SK-MEL-5 (cell line): ENCODE measurements around the gene CHCHD6. TPM values are rescaled to one million over a fixed set of nuclear protein-coding genes. Genes with fewer than 3 reads are reported as not detected.

Experiments used
- DNase-seq: peaks from one replicate; pipeline ENCODE4 v3.0.0-alpha.2; 2016; ENCODE audit warnings: low read depth, low spot score
- in situ Hi-C: cut with HindIII; loops from 2 replicates; pipeline ENCODE4 v1.10.0; 2016; ENCODE audit warnings: low sequenced_read_pairs, high pct_unique_total_duplicates, low pct_unique_long_range_greater_than_20kb
- total RNA-seq: library from RNA; depleted of rRNA; stranded (reverse); fragments of >200 nt; shearing (Covaris generic); gene quantifications from 2 replicates; pipeline ENCODE4 v1.2.3, GENCODE V29; 2014

CHCHD6 gene
- total RNA-seq, 1 experiment from 2014 or later: 104 TPM

DNA sequence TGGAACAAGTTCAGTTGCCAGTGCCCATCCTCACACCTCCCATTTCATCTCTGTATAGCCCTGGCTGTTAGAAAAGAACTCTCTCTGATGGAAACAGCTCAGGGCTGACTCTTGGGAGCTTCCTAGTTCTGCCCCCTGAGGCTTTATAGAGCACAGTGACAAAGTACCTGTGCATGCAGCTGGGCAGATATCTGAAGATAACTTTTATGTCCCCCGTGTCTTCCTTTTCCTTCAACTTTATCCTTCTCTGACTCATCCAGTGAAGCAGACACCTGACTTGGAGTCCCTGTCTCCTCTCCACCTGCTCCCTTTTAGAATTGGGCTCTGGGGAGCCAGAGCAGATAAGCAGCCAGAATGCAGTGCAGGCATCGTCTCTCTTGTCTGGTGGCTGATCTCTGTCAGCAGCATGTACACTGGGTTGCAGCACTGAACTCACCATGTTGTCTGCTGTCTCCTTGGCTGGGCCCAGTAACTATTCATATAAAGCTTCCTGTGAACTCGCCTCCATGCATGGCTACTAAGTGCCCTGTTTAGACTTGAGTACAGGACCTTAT, 225.0 kb downstream of the CHCHD6 start:
- in situ Hi-C loops: no loop called here
- no peak for DNase-seq

DNA sequence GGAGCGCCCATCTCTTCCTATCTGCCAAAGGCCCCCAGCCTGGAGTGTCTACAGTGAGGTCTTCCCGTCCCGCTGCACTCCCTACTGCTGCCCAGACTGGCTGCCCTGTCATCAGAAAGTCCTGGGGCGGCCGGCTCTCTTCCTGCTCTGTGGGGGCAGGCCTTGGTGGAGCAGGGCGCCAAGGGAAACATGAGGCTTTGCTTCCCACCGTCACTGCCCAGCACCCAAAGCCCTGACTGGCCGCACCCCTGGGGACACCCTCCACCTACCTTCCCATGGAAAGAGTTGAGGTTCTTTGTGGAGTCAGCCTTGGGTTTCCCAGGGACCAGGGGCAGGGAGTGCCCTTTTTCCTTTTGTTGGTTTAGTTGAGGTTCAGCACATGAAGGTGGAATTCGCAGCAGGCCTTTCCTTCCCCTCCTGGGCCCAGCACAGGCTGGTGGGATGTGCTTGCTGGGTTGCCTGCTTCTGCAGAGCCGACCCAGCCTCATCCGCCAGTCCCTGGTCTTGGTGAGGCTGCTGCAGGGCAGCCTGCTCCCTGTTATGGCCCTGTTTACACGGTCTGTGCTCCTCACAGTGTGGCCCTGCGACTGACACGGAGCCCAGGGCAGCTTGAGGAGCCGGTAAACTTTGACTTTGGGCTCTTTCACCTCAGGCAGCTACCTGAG, 227.0 kb downstream of the CHCHD6 start:
- in situ Hi-C loops: no loop called here
- DNase-seq: no peak

DNA sequence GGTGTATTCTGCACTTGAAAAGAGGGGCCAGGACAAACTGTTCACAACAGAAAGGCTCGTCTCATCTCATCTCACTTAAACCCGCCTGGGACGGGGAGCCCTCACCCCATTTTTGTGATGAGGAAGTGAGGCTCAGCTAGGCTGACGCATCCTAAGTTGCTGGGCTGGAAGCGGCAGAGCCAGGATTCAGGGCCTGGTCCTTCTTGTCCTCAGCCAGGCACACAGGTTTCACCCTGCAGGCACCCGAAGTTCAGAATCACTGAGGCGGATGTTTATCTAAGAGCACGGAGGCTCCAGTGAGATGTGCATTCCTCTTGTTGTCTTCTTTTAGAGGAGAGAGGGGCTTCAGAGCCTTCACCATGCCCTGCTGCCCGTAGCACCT, 227.8 kb downstream of the CHCHD6 start:
- in situ Hi-C loops: no loop called here

DNA sequence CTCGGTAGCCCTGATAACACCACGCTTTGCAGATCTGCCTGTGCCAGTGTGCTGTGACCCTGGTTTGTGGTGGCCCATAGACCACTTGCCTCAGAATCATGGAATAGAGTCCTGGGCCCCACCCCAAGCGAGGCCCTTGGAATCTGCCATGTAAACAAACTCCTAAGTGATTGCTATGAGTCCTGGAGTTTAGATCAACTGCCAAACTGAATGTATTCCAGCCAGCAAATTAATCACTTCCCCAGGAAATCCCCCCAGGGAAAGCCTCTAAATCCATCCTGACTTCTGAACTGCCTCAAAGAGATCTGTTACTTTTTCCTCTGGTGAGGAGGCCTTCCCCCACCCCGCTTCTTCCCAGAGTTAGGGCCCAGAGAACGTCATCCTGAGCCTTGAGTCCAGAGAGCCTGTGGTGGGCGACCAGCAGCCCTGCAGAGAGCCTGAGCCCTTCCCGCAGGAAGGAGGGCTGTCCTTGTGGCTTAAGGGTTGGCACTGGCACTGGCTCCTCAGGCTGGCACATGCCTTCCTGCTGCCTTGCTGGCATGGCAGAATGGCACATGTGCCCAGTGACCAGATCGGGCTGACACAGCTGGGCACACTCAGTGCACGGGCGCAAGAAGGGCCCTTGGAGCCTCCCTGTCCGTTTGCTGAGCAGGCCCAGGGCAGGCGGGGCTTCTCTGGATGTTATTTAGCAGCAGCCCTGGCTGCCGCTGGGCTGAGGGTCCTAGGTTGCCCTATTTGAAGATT, 228.3 kb downstream of the CHCHD6 start:
- no peak for DNase-seq
- in situ Hi-C loops: no loop called here

More for the DNA sequence above, 227.8 kb downstream of the CHCHD6 start:
- DNase-seq: no peak

DNA sequence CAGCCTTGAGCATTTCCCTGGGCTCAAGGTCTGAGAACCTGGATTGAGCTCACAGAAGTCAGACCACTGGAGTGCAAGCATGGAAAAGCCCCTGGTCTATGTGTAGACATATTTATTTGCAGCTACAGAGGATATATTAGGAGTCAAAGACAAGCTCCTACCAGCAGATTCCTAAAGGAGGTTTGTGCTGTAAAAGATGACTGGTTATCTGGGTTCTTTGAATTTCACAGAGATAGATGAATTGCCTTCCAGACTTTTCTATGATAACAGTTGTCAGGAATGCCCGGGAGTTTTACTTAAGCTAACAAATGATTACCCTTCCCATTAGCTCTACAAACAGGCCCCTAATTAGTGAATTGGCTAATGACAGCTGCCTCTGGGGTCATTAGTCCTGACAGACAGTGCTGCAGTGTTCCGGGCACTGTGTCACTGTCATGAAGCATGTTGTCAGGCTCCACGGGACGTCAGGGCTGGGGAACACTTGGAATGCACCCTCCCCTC, 230.0 kb downstream of the CHCHD6 start:
- DNase-seq: no peak
- in situ Hi-C loops: no loop called here

DNA sequence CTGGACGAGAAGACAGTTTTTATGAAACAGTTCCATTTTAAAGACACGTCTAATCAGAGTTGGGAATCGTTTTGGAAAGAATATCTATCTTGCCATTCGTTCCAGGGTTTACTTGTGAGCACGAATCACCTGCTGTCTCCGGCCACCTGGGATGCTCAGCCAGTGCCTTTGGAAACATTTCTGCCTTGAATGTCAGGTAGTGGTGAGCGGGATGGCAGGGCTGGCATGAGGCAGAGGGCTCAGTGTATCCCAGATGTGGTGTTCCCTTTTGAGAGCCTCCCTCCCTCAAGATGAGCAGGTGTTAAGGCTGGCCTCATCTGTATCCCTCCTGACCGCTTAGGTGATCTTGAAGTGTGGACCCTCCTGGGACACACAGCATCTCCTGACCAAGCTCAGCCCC, 231.0 kb downstream of the CHCHD6 start:
- in situ Hi-C loops: no loop called here
- DNase-seq: no peak

DNA sequence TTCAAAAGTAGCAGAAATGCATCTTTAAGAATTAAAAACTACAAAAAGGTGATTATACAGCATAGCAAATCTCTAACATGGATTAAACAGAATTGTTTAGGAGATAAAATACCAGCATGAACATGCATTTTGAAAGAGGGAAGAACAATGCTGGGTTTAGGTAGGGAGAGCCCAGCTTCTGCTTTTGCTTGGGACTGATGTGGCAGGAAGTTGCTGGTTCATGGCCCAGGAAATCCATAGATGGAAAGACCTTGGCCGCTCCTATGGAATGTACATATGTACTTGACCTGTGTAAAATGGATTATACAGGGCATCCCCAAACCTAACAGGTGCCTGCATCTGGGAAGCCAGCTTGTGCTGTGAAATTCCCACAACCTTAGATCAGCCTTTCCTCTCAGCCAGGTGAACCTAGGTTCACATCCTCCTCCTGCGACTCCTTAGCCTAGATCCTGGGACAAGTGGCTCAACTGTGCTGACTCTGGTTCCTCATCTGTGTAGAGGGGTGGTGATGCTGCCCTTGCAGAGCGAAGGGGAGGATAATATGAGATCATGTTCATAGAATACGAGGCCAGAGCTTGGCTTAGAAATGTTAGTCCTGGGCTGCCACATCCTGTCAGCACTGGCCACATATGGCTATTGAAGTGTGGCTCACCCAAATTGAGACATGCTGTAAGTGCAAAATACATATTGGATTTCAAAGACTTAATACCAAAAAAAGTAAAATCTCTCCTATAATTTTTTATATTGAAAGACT, 231.9 kb downstream of the CHCHD6 start:
- in situ Hi-C loops: no loop called here

DNA sequence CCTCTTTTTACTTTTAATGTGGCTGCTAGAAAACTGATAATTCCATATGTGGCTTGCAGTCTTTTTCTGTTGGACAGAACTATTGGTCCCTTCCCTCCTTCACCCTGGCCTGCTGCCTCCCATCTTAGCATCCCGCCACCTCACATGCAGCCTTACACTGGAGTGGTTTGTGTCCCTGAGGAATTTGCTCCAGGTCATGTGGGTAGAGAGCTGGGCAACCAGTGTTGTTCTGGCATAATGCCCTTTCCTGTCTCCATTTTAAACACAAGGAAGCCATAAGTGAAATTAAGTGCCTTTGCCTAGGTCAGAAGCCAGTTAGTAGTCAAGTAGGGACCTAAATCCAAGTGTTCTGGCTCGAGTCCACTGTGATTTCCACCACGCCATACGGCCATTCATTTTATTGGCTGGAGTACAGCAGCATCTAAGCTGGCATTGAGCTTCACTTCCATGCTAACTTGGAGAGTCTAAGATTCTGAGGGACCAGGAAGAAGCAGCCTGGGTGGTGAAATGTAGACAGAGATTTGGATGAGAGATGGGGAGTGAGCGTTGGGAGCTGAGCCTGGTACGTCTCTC, 232.9 kb downstream of the CHCHD6 start:
- in situ Hi-C loops: no loop called here
- peak; percentile 71 for DNase-seq

More for the DNA sequence above, 231.9 kb downstream of the CHCHD6 start:
- DNase-seq: no peak

DNA sequence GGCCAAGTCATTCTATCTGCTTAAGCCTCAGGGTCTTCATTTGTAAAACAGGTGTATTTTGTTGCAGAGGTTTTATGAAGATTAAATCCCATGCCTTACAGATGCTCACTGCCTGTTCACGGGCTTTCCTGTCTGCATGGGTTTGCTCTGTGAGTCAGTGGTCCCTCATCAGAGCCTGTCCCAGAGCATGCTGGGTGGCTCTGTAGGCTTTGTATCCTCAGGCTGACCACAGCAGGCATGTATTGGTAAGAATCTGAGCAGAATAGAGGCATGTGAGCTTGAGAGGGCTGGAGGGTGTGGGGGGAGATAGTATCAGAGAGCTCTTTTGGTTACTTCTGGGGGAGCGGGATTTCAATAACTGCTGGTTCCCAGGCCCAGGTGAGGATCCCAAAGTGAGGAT, 233.5 kb downstream of the CHCHD6 start:
- in situ Hi-C loops: no loop called here
- DNase-seq: no peak

DNA sequence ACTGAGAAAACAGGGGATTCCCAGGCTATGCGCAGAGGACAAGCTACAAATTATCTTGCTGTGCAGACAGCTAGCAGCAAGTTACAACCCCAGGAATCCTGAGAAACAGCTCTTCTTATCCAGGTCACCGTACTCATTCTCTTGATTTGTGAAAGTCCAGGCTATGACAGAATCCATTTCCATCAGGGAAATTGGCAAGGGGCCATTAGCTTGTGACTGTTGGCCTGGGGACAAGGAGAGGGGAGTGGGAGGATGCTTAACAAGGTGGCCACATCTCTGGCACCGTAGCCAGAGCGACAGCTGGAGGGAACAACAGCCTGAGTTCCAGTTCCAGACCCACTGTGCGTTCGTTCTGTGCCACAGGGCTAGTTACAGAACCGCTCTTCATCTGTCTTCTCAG, 233.9 kb downstream of the CHCHD6 start:
- DNase-seq: no peak
- in situ Hi-C loops: no loop called here

DNA sequence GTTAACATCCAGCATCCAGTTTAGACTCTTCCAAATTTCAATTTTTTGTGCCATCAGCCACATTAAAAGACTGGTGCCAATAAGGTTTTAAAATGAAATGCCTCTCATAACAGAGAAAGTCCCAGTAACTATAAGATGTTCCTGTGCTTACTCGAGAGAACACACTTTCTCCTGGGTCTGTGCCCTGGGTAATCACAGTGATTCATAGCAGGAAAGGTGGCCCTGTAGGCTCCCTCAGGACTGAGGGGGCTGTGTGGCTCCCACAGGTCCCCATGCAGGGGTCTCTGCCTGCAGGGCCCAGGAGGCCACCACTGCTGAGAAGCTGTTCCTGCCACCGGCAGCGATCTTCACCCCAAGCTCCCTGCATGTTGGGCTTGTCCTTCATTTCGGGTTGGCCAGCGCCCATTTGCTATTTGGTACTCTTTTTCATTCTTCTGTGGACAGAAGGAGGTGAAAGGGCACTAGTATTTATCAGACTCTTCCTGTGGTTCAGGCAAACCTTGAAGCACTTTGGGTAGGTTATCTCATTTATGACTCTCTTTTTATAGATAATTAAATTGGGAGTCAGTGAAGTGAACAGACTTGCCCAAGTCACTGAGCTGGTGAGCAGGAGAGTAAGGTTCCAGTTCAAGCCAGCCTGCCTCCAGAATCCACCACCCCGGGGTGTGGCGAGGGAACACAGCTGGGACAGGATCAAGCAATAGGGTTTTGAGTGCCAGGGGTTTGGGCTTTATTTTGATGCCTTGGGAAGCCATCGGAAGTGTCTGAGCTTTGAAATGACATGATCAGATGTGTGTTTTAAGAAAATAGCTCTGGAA, 234.7 kb downstream of the CHCHD6 start:
- in situ Hi-C loops: no loop called here
- no peak for DNase-seq

DNA sequence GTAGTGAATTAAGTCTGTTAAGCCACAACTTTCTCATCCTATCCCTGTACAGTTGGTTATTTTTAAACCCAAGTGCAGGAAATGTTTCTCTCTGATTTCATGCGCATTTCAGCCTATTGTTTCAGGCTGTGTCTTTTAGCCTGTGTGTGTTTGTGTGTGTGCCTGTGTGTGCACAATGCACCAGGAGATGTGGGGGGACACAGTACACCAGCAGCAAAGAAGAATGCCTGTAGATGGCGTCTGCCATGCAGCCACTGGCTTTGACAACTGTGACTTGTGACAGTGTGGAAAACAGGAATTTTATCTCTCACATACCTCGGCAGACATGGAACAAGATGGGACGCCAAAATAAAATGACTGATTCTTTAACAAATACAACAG, 235.3 kb downstream of the CHCHD6 start:
- peak; percentile 32 for DNase-seq
- in situ Hi-C loops: no loop called here

DNA sequence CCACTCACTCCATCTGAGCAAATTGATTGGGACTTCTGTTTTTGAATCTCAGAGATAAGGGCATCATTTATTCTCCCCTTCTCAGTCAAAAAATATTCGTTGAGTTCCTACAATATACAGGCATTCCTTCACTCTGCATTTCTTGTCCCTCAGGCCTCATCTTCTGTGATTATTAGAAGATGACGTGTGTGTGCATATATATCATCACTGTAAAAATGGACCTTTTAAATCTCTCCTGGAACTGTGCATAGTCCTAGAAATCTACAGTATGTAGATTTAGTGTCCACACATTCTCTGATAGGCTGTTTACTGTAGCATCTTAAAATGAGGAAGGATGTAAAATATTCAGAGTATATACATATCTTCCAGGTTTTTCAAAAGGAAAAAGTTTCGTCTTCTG, 235.7 kb downstream of the CHCHD6 start:
- DNase-seq: no peak
- in situ Hi-C loops: no loop called here

DNA sequence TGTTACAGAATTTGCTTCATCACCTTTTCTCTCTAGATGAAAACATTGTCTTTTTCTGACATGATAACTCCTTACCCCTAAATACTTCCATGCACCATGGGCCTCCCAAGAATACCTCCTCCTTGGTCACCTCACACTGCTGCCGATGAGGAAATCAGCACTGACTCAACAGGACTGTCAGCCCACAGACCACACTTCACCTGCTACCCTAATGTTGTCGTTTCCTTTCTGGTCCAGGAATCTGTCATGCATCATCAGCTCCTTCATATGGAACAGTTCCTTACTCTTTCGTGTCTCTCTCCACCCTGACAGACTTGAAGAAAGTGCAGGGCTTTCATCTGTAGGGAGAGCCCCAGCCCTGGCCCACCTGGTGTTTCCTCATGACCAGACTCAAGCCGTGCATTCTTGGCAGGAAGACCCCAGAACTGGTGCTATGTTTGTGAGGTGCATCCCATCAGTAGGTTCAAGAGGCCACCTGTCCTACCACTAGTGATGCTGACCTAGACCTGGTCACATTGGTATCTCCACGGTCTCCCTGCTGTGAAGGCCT, 237.8 kb downstream of the CHCHD6 start:
- in situ Hi-C loops: no loop called here
- no peak for DNase-seq

DNA sequence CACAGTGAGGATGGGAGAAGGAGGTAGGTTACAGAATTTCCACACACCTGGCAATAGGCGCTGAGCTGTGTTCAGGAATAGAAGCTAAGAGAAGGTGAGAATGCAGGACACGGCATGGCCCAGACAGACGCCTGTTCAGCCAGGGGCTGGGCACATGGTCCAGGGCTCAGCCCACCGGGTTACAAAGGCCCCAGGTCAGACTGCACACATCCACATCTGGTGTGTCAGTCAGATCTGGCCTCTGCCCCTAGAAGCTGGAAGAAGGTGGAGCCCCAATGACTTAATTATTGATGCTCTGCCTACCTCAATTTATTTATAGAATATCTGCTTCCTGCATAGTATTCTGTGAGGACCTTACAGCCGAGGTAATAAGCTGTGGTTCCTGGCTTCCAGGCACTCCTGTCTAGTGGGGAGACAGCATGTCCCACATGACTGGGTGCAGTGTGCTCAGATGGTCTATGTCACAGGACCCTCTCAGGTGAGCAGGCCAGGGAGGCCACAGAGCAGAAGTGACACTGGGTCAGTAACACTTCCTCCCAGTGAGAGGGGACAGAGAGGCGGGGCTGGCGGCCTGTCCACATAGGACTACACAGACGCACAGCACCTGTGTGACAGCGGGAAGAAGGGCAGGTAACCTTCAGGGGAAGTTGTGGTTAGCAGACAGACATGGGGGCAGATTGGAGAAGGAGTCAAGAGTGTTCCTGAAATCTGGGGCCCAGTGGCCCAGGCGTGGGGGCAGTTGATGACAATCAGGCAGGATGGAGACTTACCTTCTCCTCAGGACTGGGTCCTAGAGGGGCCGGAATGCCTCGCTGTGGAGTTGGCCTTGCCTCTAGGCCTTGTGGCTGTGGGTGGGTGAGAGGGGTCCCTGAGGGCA, 240.3 kb downstream of the CHCHD6 start:
- in situ Hi-C loops: no loop called here
- no peak for DNase-seq

DNA sequence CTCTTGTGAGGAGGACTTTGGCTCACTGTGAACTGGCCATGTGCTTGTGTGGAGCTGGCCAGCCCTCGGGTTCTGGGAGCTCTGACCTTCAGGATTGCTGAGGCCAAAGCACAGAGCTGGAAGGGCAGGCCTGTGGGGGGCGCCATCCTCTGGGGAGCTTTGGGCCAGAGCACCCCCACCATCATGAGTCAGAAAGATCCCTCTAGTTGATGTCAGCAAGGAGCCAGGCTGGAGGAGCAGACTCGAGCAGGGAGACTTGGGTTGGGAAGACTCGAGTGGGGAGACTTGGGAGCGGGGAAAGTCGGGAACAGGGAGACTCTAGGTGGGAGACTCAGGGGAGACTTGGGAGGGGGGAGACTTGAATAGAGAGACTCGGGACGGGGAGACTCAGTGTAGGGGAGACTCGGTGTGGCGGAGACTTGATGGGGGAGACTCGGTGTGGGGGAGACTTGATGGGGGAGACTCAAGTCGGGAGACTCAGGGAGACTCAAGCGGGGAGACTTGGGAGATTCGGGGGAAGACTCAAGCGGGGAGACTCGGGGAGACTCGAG, 241.2 kb downstream of the CHCHD6 start:
- in situ Hi-C loops: no loop called here

More for the DNA sequence above, 241.2 kb downstream of the CHCHD6 start:
- no peak for DNase-seq
